Measurements from ENCODE around the gene FAM76A. TPM values are rescaled to one million over a fixed set of nuclear protein-coding genes. Genes with fewer than 3 reads are reported as not detected.
"Not testable (repeated sequence)": the region's sequence is repeated elsewhere in the genome, so short reads cannot be mapped to it uniquely, and the experiment has no call there.

The FAM76A gene
- polyA plus RNA-seq, 1 donor (not counting 4 experiments of a cell fraction or from before 2014, with no cell fraction given), result 13.5 TPM

DNA sequence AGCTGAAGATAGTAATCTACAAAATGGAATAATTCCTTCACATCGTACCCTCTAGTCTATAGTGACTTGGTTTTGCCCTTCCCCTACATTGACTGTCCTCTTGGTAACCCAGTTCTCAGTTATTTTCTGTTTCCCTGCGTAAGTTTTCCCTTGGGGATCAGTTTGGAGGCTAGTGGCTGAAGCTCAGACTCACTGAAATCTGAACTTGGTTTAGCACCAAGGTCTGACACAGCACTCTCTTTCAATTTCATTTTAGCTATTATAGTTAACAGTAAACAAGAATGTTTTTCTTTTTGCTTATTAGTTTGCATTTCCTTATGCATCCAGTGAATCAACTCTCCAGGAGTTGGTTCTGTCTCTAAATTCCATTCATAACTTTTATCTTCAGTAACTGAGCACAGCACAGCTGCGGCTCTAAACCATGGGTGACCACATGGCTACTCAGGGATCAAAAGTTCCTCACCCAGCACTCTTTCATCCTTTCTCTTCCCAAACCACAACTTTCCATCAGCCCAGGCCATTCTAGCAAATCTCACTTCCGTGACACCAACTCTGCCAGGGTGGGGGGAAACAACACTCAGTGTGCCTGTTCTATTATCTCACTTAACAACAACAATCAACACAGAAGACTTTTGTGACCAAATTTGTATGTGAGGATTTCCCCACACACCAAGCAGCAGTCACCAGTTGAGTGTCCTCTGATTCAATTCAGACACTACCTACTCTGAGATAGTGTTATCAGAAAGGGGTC lies 36.2 kb upstream of the FAM76A start:
- no peak overlapping the region for H3K4me3 ChIP-seq (ENCODE audit: control insufficient read depth in 2 of 3, extremely low read depth in 1 of 3, insufficient read depth in 2 of 3, low read depth in 1 of 3, low read length in 3 of 3)
- TF ChIP-seq, protein P1, sequence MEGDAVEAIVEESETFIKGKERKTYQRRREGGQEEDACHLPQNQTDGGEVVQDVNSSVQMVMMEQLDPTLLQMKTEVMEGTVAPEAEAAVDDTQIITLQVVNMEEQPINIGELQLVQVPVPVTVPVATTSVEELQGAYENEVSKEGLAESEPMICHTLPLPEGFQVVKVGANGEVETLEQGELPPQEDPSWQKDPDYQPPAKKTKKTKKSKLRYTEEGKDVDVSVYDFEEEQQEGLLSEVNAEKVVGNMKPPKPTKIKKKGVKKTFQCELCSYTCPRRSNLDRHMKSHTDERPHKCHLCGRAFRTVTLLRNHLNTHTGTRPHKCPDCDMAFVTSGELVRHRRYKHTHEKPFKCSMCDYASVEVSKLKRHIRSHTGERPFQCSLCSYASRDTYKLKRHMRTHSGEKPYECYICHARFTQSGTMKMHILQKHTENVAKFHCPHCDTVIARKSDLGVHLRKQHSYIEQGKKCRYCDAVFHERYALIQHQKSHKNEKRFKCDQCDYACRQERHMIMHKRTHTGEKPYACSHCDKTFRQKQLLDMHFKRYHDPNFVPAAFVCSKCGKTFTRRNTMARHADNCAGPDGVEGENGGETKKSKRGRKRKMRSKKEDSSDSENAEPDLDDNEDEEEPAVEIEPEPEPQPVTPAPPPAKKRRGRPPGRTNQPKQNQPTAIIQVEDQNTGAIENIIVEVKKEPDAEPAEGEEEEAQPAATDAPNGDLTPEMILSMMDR (optimal IDR thresholded peaks at IDR 0.05 in 1 of 3, IDR thresholded peaks at IDR 0.05 in 1 of 3, conservative IDR thresholded peaks at IDR 0.05 in 1 of 3; ENCODE audit: extremely low read depth in 1 of 3, insufficient read depth in 2 of 3, low read length in 3 of 3), result no peak
- no peak for TF ChIP-seq EZH2 (IDR thresholded peaks at IDR 0.05; ENCODE audit: low read length)
- H3K4me1 ChIP-seq (ENCODE audit: control insufficient read depth, extremely low read depth, insufficient read depth, low read length), result peaks cover 3% of the 10 kb centered on the region
- no peaks in the 10 kb centered on the region for H3K36me3 ChIP-seq (ENCODE audit: control insufficient read depth in 2 of 2, extremely low read depth in 1 of 2, insufficient read depth in 2 of 2, low read length in 2 of 2)
- no peak overlapping the region for H3K9ac ChIP-seq (ENCODE audit: control insufficient read depth, extremely low read depth, insufficient read depth, low read length)
- no peak overlapping the region for H2AFZ ChIP-seq (ENCODE audit: control insufficient read depth, low read length)
- DNase-seq (ENCODE audit: low read depth, low spot score) (no peak), FAIRE-seq (no peak)
- no peaks in the 10 kb centered on the region for H3K9me3 ChIP-seq (ENCODE audit: control insufficient read depth, low read depth, low read length)
- H3K27me3 ChIP-seq (ENCODE audit: control insufficient read depth, extremely low read depth, insufficient read depth, low read length), result no peaks in the 10 kb centered on the region
- H3K4me2 ChIP-seq (ENCODE audit: control insufficient read depth, extremely low read depth, insufficient read depth, low read depth, low read length), result no peak overlapping the region
- H4K20me1 ChIP-seq (ENCODE audit: control insufficient read depth, extremely low read depth, insufficient read depth, low read length), result no peaks in the 10 kb centered on the region
- dilution Hi-C loops (cut with MboI; ENCODE audit: extremely low pct_ligation_motif_present, low sequenced_read_pairs), result no loop called here
- H3K79me2 ChIP-seq (ENCODE audit: control insufficient read depth, insufficient read depth, low read length), result no peaks in the 10 kb centered on the region
- H3K9me1 ChIP-seq (ENCODE audit: control insufficient read depth, extremely low read depth, insufficient read depth, low read length), result no peaks in the 10 kb centered on the region
- H3K27ac ChIP-seq (ENCODE audit: control insufficient read depth, insufficient read depth, low read length), result no peak overlapping the region

DNA sequence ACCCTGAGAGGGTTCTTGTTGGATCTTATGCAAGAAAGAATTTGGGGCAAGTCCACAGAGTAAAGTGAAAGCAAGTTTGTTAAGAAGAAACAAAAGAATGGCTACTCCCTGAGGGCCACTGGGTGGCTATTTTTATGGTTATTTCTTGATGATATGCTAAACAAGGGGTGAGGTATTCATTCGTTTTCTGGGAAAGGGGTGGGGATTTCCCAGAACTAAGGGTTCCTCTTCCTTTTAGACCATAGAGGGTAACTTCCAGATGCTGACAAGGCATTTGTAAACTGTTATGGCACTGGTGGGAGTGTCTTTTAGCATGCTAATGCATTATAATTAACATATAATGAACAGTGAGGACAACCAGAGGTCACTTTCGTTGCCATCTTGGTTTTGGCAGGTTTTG lies 35.6 kb upstream of the FAM76A start:
- Histone ChIP-seq H3K79me2 (ENCODE audit: control insufficient read depth, insufficient read depth, low read length) (no peaks in the 10 kb centered on the region), H3K9me1 (ENCODE audit: control insufficient read depth, extremely low read depth, insufficient read depth, low read length) (no peaks in the 10 kb centered on the region), H3K36me3 (ENCODE audit: control insufficient read depth in 2 of 2, extremely low read depth in 1 of 2, insufficient read depth in 2 of 2, low read length in 2 of 2) (no peaks in the 10 kb centered on the region), H4K20me1 (ENCODE audit: control insufficient read depth, extremely low read depth, insufficient read depth, low read length) (no peaks in the 10 kb centered on the region), H2AFZ (ENCODE audit: control insufficient read depth, low read length) (no peak overlapping the region), H3K9ac (ENCODE audit: control insufficient read depth, extremely low read depth, insufficient read depth, low read length) (no peak overlapping the region), H3K4me1 (ENCODE audit: control insufficient read depth, extremely low read depth, insufficient read depth, low read length) (peaks cover 3% of the 10 kb centered on the region), H3K4me2 (ENCODE audit: control insufficient read depth, extremely low read depth, insufficient read depth, low read depth, low read length) (no peak overlapping the region), H3K27ac (ENCODE audit: control insufficient read depth, insufficient read depth, low read length) (no peak overlapping the region), H3K9me3 (ENCODE audit: control insufficient read depth, low read depth, low read length) (no peaks in the 10 kb centered on the region), H3K4me3 (ENCODE audit: control insufficient read depth in 2 of 3, extremely low read depth in 1 of 3, insufficient read depth in 2 of 3, low read depth in 1 of 3, low read length in 3 of 3) (no peak overlapping the region), H3K27me3 (ENCODE audit: control insufficient read depth, extremely low read depth, insufficient read depth, low read length) (no peaks in the 10 kb centered on the region)
- dilution Hi-C loops (cut with MboI; ENCODE audit: extremely low pct_ligation_motif_present, low sequenced_read_pairs), result no loop called here
- DNase-seq (ENCODE audit: low read depth, low spot score), result no peak
- TF ChIP-seq, protein P1 (optimal IDR thresholded peaks at IDR 0.05 in 1 of 3, IDR thresholded peaks at IDR 0.05 in 1 of 3, conservative IDR thresholded peaks at IDR 0.05 in 1 of 3; ENCODE audit: extremely low read depth in 1 of 3, insufficient read depth in 2 of 3, low read length in 3 of 3), result no peak
- TF ChIP-seq EZH2 (IDR thresholded peaks at IDR 0.05; ENCODE audit: low read length), result no peak
- no peak for FAIRE-seq

DNA sequence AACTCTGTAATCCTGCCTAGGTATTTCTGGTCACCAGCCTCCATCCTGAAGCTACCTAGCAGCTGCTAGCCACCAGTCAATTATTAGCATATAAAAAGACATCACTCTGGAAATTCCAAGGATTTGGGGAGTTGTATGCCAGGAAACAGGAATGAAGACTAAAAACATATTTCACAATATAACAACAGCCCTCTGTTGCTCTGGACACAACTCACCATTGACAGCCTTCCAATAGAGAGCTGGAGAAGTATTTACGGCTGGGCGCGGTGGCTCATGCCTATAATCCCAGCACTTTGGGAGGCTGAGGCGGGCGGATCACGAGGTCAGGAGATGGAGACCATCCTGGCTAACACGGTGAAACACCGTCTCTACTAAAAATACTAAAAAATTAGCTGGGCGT lies 28.9 kb upstream of the FAM76A start:
- FAIRE-seq; H3K9me3 ChIP-seq (ENCODE audit: control insufficient read depth, low read depth, low read length); H3K79me2 ChIP-seq (ENCODE audit: control insufficient read depth, insufficient read depth, low read length); DNase-seq (ENCODE audit: low read depth, low spot score); H3K4me2 ChIP-seq (ENCODE audit: control insufficient read depth, extremely low read depth, insufficient read depth, low read depth, low read length); H3K27ac ChIP-seq (ENCODE audit: control insufficient read depth, insufficient read depth, low read length); H2AFZ ChIP-seq (ENCODE audit: control insufficient read depth, low read length); dilution Hi-C loops (cut with MboI; ENCODE audit: extremely low pct_ligation_motif_present, low sequenced_read_pairs); H3K36me3 ChIP-seq (ENCODE audit: control insufficient read depth in 2 of 2, extremely low read depth in 1 of 2, insufficient read depth in 2 of 2, low read length in 2 of 2); H3K9me1 ChIP-seq (ENCODE audit: control insufficient read depth, extremely low read depth, insufficient read depth, low read length); H3K9ac ChIP-seq (ENCODE audit: control insufficient read depth, extremely low read depth, insufficient read depth, low read length); H3K27me3 ChIP-seq (ENCODE audit: control insufficient read depth, extremely low read depth, insufficient read depth, low read length); H4K20me1 ChIP-seq (ENCODE audit: control insufficient read depth, extremely low read depth, insufficient read depth, low read length); H3K4me3 ChIP-seq (ENCODE audit: control insufficient read depth in 2 of 3, extremely low read depth in 1 of 3, insufficient read depth in 2 of 3, low read depth in 1 of 3, low read length in 3 of 3): not testable (repeated sequence)
- peaks cover 15% of the 10 kb centered on the region for H3K4me1 ChIP-seq (ENCODE audit: control insufficient read depth, extremely low read depth, insufficient read depth, low read length)
